GM12865 (cell line): ENCODE measurements around the gene DKK3.

ENCODE experiments used
- DNase-seq: peaks from one replicate; pipeline ENCODE4 v3.0.0; 2010; ENCODE audit warnings: low read depth
- H3K4me3 ChIP-seq: 2 replicates; pipeline ENCODE4 v1.5.1; 2011; ENCODE audit warnings: mild to moderate bottlenecking, low read depth, low read length, control low read depth
- TF ChIP-seq, protein P1 (sequence below): IDR thresholded peaks from 2 replicates; pipeline ENCODE4 v1.5.1; 2011; ENCODE audit warnings: low read length, control low read depth, low read depth, inconsistent platforms; ENCODE audit not compliant: insufficient read depth; ENCODE audit errors: missing control alignments

Gene DKK3

DNA sequence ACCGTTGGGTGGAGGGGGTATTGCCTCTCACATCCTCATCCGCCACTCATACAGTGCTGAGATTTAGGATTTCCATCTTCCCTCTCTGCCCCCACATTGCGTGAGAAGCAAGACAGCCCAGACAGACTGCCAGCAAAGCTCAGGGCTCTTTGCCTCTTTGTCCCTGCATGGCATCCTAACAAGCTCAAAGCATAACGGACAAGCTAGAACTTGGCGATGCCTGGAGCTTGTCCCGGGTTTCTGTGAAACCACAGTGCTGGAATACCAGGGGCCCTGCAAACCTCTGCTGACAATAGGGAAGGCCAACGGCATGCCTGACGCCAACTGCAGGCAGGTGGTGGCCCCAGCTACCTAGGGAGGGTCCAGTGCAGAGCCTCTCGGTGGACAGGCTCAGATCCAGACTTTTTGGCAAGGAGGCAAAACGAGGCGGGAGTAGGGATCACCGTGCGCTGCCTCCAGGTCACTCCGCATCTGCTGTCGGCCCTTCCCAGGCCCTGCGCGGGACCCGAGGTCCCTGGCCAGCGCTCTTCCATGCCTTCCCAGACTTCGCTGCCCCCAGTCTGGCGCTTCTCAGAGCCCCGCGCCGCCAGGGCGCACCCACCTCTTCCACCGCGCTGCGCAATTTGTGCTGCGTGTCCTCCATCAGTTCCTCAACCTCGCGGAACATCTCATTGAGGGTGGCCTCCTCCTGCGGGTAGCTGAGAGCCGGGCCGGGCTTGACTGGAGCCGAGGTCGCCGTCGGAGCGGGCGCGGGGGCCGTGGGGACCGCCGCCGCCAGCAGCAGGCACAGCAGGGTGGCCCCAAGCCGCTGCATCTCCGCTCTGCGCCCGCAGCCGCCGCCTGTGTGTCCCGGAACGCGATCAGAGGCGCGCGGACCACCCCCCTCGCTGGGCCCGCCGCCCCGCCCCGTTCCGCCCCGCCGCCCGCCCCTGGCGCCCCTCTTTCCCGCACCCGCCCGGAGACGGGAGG is at the start of gene DKK3:
DKK3 (minus strand) TSS at position 858 of the 969 bp plus-strand sequence; CDS start at position 814, 44 bp downstream.
- DNase-seq = no peak
- H3K4me3 ChIP-seq = no peak within 1 kb of the TSS
- TF ChIP-seq, protein P1, sequence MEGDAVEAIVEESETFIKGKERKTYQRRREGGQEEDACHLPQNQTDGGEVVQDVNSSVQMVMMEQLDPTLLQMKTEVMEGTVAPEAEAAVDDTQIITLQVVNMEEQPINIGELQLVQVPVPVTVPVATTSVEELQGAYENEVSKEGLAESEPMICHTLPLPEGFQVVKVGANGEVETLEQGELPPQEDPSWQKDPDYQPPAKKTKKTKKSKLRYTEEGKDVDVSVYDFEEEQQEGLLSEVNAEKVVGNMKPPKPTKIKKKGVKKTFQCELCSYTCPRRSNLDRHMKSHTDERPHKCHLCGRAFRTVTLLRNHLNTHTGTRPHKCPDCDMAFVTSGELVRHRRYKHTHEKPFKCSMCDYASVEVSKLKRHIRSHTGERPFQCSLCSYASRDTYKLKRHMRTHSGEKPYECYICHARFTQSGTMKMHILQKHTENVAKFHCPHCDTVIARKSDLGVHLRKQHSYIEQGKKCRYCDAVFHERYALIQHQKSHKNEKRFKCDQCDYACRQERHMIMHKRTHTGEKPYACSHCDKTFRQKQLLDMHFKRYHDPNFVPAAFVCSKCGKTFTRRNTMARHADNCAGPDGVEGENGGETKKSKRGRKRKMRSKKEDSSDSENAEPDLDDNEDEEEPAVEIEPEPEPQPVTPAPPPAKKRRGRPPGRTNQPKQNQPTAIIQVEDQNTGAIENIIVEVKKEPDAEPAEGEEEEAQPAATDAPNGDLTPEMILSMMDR = no peak

DNA sequence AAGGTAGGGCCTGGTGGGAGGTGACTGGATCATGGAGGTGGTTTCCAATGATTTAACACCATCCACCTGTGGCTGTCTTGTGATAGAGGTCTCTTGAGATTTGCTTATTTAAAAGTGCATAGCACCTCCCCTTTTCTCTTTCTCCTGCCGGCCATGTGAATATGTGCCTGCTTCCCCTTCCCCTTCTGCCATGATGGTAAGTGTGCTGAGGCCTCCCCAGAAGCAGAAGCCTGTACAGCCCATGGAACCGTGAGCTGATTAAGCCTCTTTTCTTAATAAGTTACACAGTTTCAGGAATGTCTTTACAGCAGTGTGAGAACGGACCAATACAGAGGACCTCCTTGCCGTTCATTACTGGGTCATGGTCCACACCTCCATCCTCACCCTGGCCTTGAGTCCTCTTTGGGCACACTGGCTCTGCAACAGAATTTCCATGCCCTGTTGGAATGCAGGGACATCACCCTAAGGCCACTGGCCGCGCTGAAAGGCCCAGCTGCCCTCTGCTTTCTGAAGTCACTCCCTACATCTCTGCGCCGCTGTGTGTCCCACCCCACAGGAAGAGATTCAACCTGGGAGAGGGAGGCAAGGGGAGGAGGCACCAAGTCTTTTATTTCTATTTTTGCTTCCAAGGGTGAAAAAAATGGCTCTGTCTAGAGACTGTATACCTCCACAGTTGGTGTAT is 49.0 kb upstream of the DKK3 start:
- TF ChIP-seq, protein P1 = no peak
- no peak overlapping the region for H3K4me3 ChIP-seq
- DNase-seq = no peak

DNA sequence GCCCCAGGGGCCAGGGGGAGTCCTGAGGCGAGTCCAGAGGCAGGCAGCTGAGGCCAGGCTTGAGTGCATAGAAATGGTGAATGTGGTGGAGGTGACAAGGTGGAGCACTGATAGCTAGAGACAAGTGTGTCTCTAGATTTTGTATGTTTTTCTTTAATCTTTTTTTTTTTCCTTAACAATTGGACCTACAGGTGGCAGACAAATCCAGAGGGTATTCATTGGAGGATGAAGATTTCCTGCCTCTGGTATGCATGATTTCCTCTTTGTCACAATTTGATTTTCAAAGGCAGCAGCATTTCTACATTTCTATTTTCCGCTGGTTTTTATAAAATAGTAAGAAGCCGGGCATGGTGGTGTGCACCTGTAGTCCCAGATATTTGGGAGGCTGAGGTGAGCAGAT is 47.7 kb upstream of the DKK3 start:
- no peak for DNase-seq
- TF ChIP-seq, protein P1 = no peak
- no peak overlapping the region for H3K4me3 ChIP-seq

GRCh38 chr11:12053606-12054361 is 45.4 kb upstream of the DKK3 start:
- DNase-seq = no peak
- TF ChIP-seq, protein P1 = no peak

DNA sequence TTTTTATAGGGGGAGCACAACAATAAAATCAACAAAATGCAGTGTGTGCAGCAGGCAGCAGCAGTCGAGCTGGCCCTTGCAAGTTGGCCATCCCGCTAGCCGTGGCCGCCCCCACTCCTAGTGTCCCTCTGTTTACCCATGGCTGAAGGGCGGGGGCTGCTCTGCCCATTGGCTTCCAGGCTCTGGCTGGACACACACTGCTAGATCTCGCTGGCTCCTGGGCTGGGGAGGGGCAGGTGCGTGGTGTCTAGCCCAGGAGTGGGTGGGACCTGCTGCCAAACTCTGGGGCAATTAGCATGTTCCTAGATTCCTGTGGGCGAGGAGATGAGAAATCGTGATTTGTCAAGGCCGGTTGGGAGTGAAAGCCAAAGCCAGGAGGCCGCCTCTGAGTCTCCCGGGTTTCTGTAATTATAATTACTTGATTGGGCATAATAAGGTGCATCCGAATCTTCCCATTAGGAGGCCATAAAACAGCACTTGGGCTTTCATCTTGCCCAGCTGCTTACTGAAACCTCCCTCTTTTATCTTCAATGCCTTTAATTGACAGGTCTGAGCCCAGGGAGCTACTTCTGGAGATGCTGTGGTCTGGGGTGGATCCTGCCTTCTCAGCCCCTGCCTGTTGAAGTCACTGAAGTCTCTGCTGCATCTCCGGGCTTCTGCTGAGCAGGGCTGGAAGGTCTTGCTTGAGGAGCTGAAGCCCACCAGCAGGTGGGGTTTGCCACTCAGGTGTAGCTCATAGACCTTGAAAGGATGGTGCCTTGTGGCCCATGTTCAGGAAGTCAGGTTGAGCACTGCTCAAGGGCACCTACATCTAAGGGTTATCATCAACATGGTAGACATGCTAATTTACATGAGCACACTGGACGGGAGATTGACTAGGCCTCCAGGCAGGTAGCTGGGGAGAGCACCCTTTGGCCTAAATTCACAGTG is 44.5 kb upstream of the DKK3 start:
- peak; percentile 46 for DNase-seq
- H3K4me3 ChIP-seq = no peak overlapping the region
- TF ChIP-seq, protein P1 = no peak

More at GRCh38 chr11:12053606-12054361, 45.4 kb upstream of the DKK3 start:
- no peak overlapping the region for H3K4me3 ChIP-seq

DNA sequence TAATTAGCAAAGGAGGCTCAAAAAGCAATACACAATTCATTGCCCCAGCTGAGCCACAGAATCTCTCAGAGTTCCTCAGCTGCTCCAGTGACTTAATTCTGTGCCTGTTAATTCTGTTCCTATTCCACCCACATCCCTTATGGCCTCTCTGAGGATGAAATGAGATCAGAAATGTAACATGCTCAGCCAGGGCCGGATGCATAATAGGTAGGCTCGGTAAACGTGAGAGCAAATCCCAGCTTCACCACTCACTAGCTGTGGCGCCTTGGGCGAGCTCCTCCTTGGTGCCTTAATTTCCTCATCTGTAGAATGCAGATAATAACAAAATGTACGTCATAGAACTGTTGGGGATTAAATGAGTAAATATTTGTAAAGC is 42.8 kb upstream of the DKK3 start:
- no peak for DNase-seq
- no peak overlapping the region for H3K4me3 ChIP-seq
- TF ChIP-seq, protein P1 = no peak
